ENCODE measurements around the gene DPYSL4. TPM values are rescaled to one million over a fixed set of nuclear protein-coding genes. Genes with fewer than 3 reads are reported as not detected.

The DPYSL4 gene
- polyA plus RNA-seq, 1 experiment = 5.3 TPM

GRCh38 chr10:132227851-132228390 lies 41.2 kb downstream of the DPYSL4 start:
- no peaks in the 10 kb centered on the region for H3K27me3 ChIP-seq (ENCODE audit: control insufficient read depth, insufficient read depth, low read length)
- no peak overlapping the region for H3K4me3 ChIP-seq (ENCODE audit: low read depth, low read length)
- CTCF ChIA-PET = no interaction called here
- DNase-seq (ENCODE audit: low read depth) = no peak
- H3K36me3 ChIP-seq (ENCODE audit: control insufficient read depth, insufficient read depth, low read length) = no peaks in the 10 kb centered on the region
- TF ChIP-seq CTCF (IDR thresholded peaks at IDR 0.05; ENCODE audit: insufficient read depth, low read depth, low read length) = no peak
- POLR2A ChIA-PET = no interaction called here

GRCh38 chr10:132228616-132229015 lies 41.9 kb downstream of the DPYSL4 start:
- CTCF ChIA-PET = no interaction called here

GRCh38 chr10:132229096-132229495 lies 42.3 kb downstream of the DPYSL4 start:
- ChIA-PET CTCF (no interaction called here), POLR2A (no interaction called here)
- no peak overlapping the region for H3K4me3 ChIP-seq (ENCODE audit: low read depth, low read length)
- no peak for DNase-seq (ENCODE audit: low read depth)
- no peak for TF ChIP-seq CTCF (IDR thresholded peaks at IDR 0.05; ENCODE audit: insufficient read depth, low read depth, low read length)
- no peaks in the 10 kb centered on the region for H3K36me3 ChIP-seq (ENCODE audit: control insufficient read depth, insufficient read depth, low read length)
- H3K27me3 ChIP-seq (ENCODE audit: control insufficient read depth, insufficient read depth, low read length) = no peaks in the 10 kb centered on the region

More at GRCh38 chr10:132228616-132229015, 41.9 kb downstream of the DPYSL4 start:
- H3K4me3 ChIP-seq (ENCODE audit: low read depth, low read length) = no peak overlapping the region
- POLR2A ChIA-PET = no interaction called here
- no peak for DNase-seq (ENCODE audit: low read depth)
- no peaks in the 10 kb centered on the region for H3K36me3 ChIP-seq (ENCODE audit: control insufficient read depth, insufficient read depth, low read length)
- TF ChIP-seq CTCF (IDR thresholded peaks at IDR 0.05; ENCODE audit: insufficient read depth, low read depth, low read length) = no peak
- H3K27me3 ChIP-seq (ENCODE audit: control insufficient read depth, insufficient read depth, low read length) = no peaks in the 10 kb centered on the region

- DNase-seq (ENCODE audit: low read depth) = no peak
- Histone ChIP-seq H3K27me3 (ENCODE audit: control insufficient read depth, insufficient read depth, low read length) (no peaks in the 10 kb centered on the region), H3K4me3 (ENCODE audit: low read depth, low read length) (no peak overlapping the region), H3K36me3 (ENCODE audit: control insufficient read depth, insufficient read depth, low read length) (no peaks in the 10 kb centered on the region)
- POLR2A ChIA-PET = no interaction called here
- CTCF ChIA-PET = no interaction called here
- TF ChIP-seq CTCF (IDR thresholded peaks at IDR 0.05; ENCODE audit: insufficient read depth, low read depth, low read length) = no peak
Observed at GRCh38 chr10:132229834-132230556, 43.2 kb downstream of the DPYSL4 start.

- ChIA-PET POLR2A (no interaction called here), CTCF (no interaction called here)
- no peak for DNase-seq (ENCODE audit: low read depth)
- Histone ChIP-seq H3K27me3 (ENCODE audit: control insufficient read depth, insufficient read depth, low read length) (no peaks in the 10 kb centered on the region), H3K36me3 (ENCODE audit: control insufficient read depth, insufficient read depth, low read length) (no peaks in the 10 kb centered on the region), H3K4me3 (ENCODE audit: low read depth, low read length) (no peak overlapping the region)
- no peak for TF ChIP-seq CTCF (IDR thresholded peaks at IDR 0.05; ENCODE audit: insufficient read depth, low read depth, low read length)
Observed at GRCh38 chr10:132230557-132231210, 43.9 kb downstream of the DPYSL4 start.
